GM18907 (cell line): ENCODE data around the gene ANGPTL3.
"Not testable (repeated sequence)": the region's sequence is repeated elsewhere in the genome, so short reads cannot be mapped to it uniquely, and the experiment has no call there.

Source experiments
- ATAC-seq: cut with Tn5 transposase; IDR thresholded peaks from one replicate; pipeline ENCODE4 v1.9.1; 2021; ENCODE audit warnings: mild to moderate bottlenecking, moderate library complexity; ENCODE audit not compliant: unreplicated experiment

ANGPTL3 gene

GRCh38 chr1:62597281-62597680 lies at the start of gene ANGPTL3:
Gene ANGPTL3, plus strand, starts transcription at chr1:62597520. Its CDS starts 47 bp downstream, at chr1:62597567.
- no peak for ATAC-seq

- no peak for ATAC-seq
These were observed 36.0 kb upstream of the ANGPTL3 start for GRCh38 chr1:62561306-62561705.

- ATAC-seq = not testable (repeated sequence)
These were observed 30.1 kb upstream of the ANGPTL3 start for GRCh38 chr1:62567182-62567581.

- ATAC-seq = not testable (repeated sequence)
These were observed 29.4 kb upstream of the ANGPTL3 start for GRCh38 chr1:62567926-62568325.

GRCh38 chr1:62571517-62571916 lies 25.8 kb upstream of the ANGPTL3 start:
- ATAC-seq = not testable (repeated sequence)

GRCh38 chr1:62572476-62572875 lies 24.8 kb upstream of the ANGPTL3 start:
- ATAC-seq = no peak

GRCh38 chr1:62573675-62574074 lies 23.6 kb upstream of the ANGPTL3 start:
- ATAC-seq = no peak

- no peak for ATAC-seq
These were observed 11.7 kb upstream of the ANGPTL3 start for GRCh38 chr1:62585469-62586155.

- no peak for ATAC-seq
These were observed 9.3 kb upstream of the ANGPTL3 start for GRCh38 chr1:62588000-62588399.

GRCh38 chr1:62589321-62589720 lies 8.0 kb upstream of the ANGPTL3 start:
- no peak for ATAC-seq

- ATAC-seq = no peak
These were observed 6.9 kb upstream of the ANGPTL3 start for GRCh38 chr1:62590255-62590969.

GRCh38 chr1:62590970-62591368 lies 6.4 kb upstream of the ANGPTL3 start:
- no peak for ATAC-seq

- ATAC-seq = no peak
These were observed 3.4 kb upstream of the ANGPTL3 start for GRCh38 chr1:62593825-62594394.

- ATAC-seq = no peak
These were observed 1.7 kb upstream of the ANGPTL3 start for GRCh38 chr1:62595647-62596046.

- ATAC-seq = no peak
These were observed 1.7 kb downstream of the ANGPTL3 start for GRCh38 chr1:62599044-62599443.

GRCh38 chr1:62601457-62601856 lies 4.1 kb downstream of the ANGPTL3 start:
- no peak for ATAC-seq

GRCh38 chr1:62608905-62609304 lies 11.6 kb downstream of the ANGPTL3 start:
- no peak for ATAC-seq

GRCh38 chr1:62610588-62610987 lies 13.3 kb downstream of the ANGPTL3 start:
- ATAC-seq = not testable (repeated sequence)

- no peak for ATAC-seq
These were observed 15.4 kb downstream of the ANGPTL3 start for GRCh38 chr1:62612770-62613169.

- ATAC-seq = peak; percentile 94
These were observed 16.0 kb downstream of the ANGPTL3 start for GRCh38 chr1:62613325-62613727.

GRCh38 chr1:62613890-62614289 lies 16.6 kb downstream of the ANGPTL3 start:
- peak; percentile 5 for ATAC-seq

GRCh38 chr1:62621907-62622306 lies 24.6 kb downstream of the ANGPTL3 start:
- peak; percentile 94 for ATAC-seq
